ENCODE measurements around the gene AFG1L.
"Not testable (repeated sequence)": the region's sequence is repeated elsewhere in the genome, so short reads cannot be mapped to it uniquely, and the experiment has no call there.

The AFG1L gene

DNA sequence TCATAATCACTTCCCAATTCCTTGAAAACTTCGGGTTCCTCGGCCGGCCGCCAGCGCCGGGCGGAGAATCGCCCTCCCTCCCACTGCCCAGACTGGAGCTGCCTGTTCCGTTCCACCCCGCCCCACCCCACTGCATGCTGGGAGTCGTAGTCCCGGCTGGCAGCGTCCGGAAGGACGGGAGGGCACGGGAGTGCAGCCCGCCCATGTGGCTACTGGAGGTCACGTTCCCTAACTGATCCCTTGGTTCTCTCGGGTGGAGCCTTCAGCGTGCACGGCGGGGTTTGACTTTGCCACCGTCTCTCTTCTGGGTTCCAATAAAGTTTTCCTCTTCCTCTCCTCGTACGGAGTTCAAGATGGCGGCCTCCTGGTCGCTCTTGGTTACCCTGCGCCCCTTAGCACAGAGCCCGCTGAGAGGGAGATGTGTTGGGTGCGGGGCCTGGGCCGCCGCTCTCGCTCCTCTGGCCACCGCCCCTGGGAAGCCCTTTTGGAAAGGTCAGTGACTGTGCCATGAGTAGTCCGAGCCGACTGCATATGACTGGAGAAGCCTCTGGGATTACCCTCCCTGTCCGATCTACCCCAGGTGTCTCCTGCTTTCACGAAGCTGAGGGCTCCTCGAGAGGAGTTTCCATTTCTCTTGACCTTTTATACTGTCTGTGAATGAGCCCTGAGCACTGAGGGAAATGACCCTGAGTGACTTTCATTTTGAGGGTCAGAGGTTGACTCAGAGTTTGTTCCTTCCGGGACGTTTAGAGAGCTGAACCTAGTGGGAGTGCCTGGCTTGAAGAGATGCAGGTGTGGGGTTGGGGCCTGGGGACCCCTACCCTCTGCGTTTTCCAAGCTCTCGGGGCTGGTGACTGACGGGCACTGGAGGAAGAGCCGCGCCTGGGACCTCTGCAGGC lies at the start of gene AFG1L:
Gene AFG1L, plus strand, starts transcription at position 328 of the 899 bp plus-strand sequence. Its CDS starts 26 bp downstream, at position 354.
- DNase-seq = peak; percentile 90 to 91

DNA sequence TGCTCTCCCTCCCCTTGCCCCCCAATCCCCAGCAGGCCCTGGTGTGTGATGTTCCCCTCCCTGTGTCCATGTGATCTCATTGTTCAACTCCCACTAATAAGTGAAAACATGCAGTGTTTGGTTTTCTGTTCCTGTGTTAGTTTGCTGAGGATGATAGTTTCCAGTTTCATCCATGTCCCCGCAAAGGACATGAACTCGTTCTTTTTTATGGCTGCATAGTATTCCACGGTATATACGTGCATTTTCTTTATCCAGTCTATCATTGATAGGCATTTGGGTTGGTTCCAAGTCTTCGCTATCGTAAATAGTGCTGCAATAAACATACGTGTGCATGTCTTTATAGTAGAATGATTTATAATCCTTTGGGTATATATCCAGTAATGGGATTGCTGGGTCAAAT lies 49.8 kb upstream of the AFG1L start:
- not testable (repeated sequence) for DNase-seq

DNA sequence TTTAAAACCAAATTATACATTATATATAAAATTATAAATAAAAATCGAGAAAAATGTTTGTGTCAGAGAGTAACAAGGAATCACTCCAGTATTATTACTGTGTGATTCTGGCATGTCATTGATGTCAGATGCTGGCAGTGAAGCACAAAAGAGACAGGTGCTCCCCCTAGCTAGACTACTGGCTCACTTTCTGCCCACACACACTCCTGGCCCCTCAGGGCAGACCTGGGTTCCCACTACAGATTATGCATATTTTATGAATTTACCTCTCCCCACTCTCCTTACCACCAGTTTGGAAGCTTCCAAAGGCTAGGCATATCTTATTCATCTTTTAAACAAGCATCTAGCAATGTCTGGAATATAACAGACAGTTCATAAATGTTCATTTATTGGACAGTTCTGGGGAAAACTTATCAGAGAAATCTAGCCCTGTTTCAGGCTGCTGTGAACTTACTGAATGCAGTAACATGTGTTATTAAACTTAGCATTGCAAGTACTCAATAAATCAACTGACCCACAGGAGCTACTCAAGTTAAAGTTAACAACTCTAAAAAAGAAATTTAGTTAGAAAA lies 46.8 kb upstream of the AFG1L start:
- no peak for DNase-seq

DNA sequence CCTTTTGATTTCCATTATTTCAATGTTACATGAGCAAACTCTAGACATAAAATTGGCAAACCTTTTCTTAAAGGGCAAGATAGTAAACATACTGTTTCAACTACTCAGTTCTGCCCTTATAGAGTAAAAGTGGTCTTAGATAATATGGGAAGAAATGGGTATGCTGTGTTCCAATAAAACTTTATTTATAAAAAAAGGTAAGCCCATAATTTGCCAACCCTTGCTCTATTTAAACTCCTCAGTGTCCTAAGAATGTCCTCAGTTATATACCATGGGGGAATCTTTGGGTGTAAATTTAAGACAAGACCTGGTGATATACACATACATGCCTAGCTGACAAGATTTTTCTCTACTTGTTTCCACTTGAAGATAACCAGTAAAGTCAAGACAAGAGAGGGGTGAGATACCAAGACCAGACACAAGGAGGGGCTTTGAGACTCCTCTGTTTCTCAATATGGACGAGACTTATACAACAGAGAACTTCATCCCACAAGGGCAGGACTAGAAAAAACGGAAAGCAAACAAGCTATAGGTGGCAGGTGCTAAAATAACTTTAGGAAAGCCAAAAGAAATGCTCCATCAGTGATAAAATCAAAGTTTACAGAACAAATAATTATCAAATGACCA lies 44.5 kb upstream of the AFG1L start:
- no peak for DNase-seq

DNA sequence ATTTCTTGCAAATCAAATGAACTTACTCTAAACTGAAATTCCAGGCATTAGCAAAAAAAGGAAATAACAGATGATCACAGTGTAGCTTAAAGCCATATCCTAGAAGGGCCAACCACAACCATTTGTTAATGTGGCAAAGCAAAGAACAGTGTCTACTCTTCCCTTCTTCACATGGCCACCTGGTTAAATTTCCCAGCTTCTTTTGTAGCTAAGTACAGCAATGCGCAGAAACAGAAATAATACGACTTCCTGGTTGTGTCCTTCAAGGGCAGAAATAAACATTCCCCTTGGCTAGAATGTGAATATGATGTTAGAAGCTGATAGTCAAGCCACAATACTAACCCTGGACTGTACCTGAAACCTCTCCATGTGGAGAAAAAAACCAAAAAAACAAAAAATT lies 43.6 kb upstream of the AFG1L start:
- DNase-seq = no peak

DNA sequence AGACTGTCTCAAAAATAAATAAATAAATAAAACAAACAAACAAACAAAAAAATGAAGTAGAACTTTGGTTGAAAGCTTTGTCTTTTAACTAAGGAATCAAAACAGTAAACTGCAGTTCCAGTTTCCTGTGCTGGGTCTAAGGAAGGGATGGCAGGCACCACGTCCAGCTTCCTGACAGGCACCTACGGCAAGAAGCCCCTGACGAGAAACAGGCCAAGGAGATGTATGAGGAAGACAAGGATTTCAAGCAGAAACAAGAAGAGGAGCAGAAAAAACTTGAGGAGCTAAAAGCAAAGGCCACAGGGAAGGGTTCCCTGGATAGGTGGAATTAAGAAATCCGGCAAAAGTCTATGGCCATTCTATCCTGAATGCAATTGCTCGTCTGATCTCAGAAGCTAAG lies 42.8 kb upstream of the AFG1L start:
- no peak for DNase-seq

DNA sequence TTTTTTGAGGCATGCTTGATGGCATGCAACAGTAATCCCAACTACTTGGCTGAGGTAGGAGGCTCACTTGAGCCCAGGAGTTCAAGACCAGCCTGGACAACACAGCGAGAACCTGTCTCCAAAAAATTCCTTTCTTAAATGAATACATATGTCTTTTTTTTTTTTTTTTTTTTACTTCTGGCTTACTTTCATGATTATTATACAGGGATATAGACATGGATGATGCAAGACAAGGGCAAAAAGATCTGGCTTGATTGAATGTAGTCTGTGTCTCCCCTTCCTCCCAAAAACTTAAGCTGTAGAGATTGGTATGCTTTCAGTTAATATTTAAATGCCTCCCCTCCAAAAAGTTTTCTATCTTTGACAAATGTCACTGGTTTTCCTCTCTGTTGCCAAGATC lies 41.6 kb upstream of the AFG1L start:
- DNase-seq = no peak

DNA sequence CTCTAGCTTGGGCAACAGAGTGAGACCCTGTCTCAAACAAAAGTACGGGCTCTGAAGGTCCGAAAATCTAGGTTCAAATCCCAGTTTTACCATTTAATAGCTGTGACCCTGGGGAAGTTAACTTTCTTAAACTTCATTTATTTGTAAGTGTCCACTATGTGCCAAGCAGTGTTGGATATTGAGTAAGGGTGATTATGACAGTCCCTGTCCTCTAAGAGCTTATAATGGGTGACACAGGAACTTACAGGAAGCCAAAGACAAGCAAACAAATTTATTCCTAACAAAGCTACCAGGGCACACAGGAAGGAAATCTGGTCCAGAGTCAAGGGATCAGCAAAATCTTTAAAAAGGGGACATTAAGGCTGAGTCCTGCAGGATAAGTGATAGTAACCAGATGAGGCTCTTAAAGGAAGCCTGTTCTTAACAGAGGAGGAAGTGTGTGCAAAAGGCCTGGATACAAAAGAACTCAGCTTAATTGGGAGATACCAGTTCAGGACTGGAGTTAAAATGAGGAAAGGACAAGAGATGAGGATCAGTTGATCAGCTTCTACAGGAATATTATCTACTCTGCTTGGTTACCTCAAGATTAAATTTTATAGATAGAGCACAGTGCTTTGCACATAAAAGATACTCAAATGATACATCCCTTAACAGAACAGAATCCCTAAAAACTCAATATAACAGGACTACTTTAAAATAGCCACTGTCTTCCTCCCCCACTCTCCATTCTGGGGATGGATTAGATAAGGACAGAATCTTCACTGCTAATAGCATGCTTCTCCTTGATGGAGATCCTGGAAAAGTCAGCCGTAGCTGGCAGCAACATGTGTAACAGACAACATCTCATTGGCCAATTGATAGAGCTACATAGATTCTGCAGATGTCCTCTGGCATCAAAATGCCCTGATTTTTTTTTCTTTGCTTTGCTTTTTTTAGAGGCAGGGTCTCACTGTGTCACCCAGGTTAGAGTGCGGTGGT lies 40.1 kb upstream of the AFG1L start:
- DNase-seq = no peak

DNA sequence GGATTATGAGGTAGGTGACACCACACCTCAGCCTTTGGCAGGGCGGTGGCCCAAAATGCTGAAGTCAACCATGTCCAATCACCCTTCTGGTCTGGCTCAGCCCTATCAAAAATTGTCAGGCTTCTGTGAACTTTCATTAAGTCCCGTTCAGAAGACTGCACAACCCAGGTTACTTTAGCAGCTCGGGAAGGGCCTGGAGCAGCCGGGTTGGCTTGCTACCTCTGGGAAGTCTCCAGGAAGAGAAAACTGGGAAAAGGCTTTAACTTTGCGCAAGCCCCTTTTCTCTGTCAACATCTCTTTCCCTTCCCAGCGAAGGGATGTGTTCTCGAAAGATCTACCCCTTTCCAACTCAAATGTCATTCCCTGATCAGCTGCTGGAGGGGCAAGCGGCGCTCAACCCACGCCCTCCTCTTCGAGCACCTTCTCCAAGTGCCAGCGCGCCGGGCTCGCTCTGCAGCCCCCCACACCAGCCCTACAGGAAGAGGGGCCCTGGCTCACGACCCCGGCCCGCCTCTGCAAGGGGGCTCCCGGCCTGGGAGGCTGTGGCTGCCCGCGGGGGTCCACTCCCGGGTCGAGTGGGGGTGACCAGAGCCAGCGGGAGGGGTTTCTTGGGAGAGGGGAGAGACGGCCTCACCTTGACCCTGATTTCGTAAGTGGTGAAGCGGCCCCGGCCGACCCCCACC lies 34.6 kb upstream of the AFG1L start:
- DNase-seq = peak in 1 of 2 donors; percentile 27

DNA sequence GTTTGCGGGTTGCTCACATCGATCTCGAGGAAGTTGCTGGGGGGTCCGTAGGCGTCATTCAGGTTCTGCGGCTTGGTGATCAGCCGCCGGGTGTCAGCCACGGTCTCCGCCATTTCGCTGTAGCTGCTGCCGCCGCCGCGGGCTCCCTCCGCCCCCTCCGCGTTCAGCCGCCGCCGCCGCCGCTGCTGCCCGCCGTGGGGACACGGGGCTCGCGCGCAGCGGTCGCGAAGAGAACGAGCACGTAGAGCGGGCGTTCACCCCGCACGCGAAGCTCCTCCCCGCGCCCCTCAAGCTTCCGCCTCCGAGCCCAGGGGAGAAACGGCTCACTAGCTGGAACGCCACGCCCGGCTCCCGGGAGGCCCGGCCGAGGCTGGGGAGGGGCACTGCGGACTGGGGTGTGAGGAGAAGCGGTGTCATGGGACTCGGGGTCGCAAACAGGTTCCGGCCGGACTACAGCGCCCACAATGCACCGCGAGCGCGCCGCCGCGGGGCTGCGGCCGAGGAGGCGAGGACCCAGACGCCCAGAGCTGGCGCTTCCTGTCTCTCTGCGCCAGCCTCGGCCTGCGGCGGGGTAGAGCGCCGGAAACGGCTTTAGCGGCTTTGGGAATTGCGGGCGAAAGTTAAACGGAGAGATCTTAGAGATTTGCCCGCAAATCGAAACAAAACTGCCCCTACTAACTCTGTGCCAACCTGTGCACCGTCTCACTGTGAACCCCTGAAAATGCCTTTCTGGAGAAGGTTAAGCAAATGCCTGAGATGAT lies 33.9 kb upstream of the AFG1L start, which contains the start of gene SNX3:
Gene SNX3, minus strand, starts transcription at position 232 of the 761 bp plus-strand sequence. Its CDS starts 119 bp downstream, at position 113.
- DNase-seq = peak; percentile 89 to 91

DNA sequence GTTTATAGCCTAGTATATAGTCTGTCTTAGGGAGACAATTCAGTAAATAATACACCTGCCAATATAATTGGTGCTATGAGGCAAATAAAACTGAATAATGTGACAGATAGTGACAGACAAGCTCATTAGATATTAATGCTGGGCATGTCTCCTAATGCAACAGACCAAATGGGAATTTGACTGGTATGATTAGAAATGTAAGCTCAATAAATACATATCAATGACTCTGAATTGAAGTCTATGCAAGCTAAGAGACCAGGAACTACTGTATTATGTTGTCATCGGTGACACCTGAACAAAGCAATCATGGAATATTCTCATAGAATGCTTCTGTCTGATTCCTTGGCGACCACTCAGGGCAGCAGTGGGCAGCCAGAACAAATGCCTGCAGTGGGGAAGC lies 31.5 kb upstream of the AFG1L start:
- DNase-seq = no peak

DNA sequence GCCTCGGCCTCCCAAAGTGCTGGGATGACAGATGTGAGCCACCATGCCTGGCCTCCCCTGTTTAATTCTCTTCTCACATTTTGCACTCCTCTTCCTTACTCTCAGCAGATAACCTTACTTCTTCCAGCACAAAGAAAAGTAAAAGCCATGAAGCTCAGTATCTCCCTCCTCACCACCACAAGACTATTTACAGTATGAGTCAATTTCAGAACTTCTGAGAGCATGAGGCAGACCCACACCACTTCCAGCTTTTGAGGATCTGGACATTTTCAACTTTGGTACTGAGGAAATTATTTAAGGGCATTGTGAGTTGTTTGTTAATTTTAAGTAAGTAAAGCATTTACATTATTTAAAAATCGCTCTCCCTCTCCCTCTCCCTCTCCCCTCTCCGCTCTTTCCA lies 26.0 kb upstream of the AFG1L start:
- no peak for DNase-seq

DNA sequence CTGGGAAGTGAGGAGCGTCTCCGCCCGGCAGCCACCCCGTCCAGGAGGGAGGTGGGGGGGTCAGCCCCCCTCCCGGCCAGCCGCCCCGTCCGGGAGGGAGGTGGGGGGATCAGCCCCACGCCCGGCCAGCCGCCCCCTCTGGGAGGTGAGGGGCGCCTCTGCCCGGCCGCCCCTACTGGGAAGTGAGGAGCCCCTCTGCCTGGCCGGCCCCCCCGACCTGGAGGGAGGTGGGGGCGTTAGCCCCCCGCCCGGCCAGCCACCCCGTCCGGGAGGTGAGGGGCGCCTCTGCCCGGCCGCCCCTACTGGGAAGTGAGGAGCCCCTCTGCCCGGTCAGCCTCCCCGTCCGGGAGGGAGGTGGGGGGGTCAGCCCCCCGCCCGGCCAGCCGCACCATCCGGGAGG lies 24.9 kb upstream of the AFG1L start:
- not testable (repeated sequence) for DNase-seq

DNA sequence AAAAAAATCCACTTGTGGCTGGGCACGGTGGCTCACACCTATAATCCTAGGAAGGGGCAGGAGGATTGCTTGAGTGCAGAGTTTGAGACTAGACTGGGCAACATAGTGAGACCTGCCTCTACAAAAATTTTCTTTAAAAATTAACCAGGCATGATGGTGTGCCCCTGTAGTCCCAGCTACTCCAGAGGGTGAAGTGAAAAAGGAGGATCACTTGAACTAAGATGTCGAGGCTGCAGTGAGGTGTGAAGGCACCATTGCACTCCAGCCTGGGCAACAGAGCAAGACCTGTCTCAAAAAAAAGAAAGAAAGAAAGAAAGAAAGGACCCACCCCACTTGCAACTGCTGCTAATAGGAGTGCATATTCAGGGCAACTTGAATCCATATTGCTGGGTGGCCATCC lies 20.3 kb upstream of the AFG1L start:
- DNase-seq = no peak

DNA sequence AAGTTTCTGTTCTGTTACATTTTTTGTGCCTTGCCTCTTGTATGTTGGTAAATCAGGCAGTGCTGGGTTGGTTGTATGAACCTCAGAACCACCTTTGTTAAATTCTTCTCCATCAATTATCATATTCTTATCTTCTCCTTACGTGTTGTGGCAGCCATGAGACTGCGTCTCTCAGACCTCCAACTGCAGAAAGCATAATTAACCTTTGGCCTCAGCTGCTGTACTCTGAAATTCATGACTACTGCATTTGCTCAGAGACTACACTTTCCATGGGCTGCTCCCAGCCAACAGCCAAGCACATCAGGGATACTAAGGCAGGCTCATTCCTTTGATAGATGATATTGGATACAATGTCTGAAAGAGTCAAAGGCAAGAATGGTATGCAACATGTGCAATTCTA lies 18.9 kb upstream of the AFG1L start:
- no peak for DNase-seq

DNA sequence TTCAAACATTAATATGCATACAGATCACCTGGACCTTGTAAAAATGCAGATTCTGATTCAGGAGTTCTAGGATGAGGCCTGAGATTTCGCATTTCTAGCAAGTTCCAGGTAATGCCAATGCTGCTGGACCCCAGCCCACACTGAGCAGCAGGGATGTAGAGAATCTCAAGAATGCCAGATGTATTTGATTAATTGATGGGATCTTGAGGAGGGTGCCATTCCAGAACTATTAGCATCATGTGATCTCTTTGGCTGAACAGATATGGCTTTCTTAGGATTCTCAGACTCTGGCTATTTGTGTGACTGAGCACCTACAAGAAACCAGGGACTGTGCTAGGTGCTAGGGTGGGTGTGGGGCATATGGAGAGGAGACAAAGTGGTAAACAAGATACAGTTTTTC lies 17.6 kb upstream of the AFG1L start:
- DNase-seq = no peak

DNA sequence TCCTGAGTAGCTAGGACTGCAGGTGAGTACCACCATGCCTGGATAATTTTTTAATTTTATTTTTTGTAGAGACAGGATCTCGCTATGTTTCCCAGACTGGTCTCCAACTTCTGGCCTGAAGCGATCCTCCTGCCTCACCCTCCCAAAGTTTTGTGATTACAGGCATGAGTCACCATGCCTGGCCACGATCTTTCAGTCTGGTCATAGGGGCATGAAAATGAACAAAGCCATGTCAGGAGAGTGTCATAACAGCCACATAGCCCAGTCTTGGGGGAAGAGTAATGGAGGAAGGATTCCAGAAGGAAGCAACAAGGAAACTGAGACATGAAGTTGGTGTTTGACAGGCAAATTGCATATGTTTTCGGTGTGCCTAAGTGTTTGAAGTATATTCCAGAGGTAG lies 17.0 kb upstream of the AFG1L start:
- DNase-seq = no peak

DNA sequence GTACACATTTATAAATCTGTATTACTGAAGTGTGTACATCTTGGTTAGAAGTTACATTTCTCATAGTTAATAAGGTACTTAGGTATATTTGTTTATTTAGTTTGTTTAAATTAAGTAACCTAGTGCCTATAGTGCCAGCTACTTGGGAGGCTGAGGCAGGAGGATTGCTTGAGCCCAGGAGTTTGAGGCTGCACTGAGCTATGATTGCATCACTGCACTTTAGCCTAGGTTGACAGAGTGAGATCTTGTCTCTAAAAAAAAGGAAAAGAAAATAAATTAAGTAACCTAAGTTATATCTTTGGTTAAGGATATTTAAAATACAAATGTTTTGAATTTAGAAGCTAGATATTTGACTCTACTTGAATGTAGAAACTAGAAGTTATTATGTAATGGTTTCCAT lies 9.5 kb upstream of the AFG1L start:
- no peak for DNase-seq

DNA sequence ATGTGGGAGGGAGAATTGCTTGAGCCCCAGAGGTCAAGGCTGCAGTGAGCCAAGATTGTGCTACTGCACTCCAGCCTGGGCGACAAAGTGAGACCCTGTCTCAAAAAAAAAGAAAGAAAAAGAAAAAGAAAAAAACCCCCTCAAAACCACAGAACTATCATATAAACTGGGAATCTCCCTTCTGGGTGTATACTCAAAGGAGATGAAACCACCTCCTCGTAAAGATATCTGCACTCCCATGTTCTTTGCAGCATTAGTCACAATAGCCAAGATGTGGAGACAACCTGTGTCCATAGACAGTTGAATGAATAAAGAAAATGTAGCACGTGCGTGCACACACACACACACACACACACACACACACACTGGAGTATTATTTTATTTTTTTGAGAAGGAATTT lies 8.5 kb upstream of the AFG1L start:
- no peak for DNase-seq

DNA sequence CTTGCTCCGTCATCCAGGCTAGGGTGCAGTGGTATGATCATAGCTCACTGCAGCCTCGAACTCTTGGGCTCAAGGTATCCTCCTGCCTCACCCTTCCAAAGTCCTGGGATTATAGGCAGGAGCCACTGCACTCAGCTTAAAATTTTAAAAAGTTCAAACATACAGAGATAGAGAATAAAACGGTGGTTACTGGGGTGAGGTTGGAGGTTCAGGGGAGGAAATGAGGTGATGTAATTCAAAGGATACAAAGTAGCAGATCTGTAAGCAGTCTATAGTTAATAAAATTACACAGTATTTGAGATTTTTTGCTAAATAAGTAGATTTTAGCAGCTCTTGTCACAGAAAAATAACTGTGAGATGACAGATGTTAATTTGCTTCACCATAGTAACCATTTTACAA lies 7.5 kb upstream of the AFG1L start:
- no peak for DNase-seq

DNA sequence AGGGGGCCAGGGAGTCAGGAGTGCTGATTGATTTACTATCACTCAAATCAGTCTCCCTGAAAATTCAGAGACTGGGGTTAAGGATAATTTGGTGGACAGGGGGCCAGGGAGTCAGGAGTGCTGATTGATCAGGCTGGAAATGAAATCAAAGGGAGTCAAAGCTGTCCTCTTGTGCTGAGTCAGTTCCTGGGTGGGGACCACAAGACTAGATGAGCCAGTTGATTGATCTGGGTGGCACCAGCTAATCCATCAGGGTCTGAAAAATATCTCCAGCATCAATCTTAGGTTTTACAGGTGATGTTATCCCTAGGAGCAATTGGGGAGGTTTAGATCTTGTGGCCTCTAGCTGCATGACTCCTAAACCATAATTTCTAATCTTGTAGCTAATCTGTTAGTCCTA lies 6.1 kb upstream of the AFG1L start:
- no peak for DNase-seq

Measured in stimulated activated CD4-positive, alpha-beta T cell treated with anti-CD3 and anti-CD28 coated beads, Interleukin-2, amount 100 ng/mL, for 24 hours (primary cell).